HepG2 (cell line): ENCODE measurements around the gene DDIT4. TPM values are rescaled to one million over a fixed set of nuclear protein-coding genes. Genes with fewer than 3 reads are reported as not detected.

Experiments
- FIP1L1 ChIP-seq: fragments of 200-400 bp; formaldehyde crosslinking; IDR thresholded peaks from 2 replicates; pipeline ENCODE4 v1.6.1; 2018; ENCODE audit warnings: low read depth, mild to moderate bottlenecking, low read length, moderate library complexity, borderline replicate concordance; ENCODE audit not compliant: insufficient read depth
- KDM4B ChIP-seq: sonication (generic); formaldehyde crosslinking; IDR thresholded peaks from 2 replicates; pipeline ENCODE4 v1.4.0; 2020; ENCODE audit warnings: missing genetic modification reagents
- MTF2 ChIP-seq: sonication (generic); formaldehyde crosslinking; IDR thresholded peaks from 2 replicates; pipeline ENCODE4 v1.5.0; 2020; ENCODE audit warnings: missing genetic modification reagents, borderline replicate concordance
- NRL ChIP-seq: sonication (generic); formaldehyde crosslinking; IDR thresholded peaks from 2 replicates; pipeline ENCODE4 v1.5.0; 2020; ENCODE audit warnings: missing genetic modification reagents, mild to moderate bottlenecking, moderate library complexity, borderline replicate concordance
- RFX1 ChIP-seq: fragments of 450-650 bp; IDR thresholded peaks from 2 replicates; pipeline ENCODE4 v1.6.1; 2017
- SIN3A ChIP-seq: IDR thresholded peaks from 2 replicates; pipeline ENCODE4 v1.6.1; 2011; ENCODE audit warnings: low read depth, mild to moderate bottlenecking, control low read depth, low read length, borderline replicate concordance
- SMAD3 ChIP-seq: sonication (generic); formaldehyde crosslinking; IDR thresholded peaks from 2 replicates; pipeline ENCODE4 v1.4.0; 2020; ENCODE audit warnings: missing genetic modification reagents
- SNAPC2 ChIP-seq: sonication (generic); formaldehyde crosslinking; IDR thresholded peaks from 2 replicates; pipeline ENCODE4 v1.8.1; 2022; ENCODE audit warnings: mild to moderate bottlenecking, missing genetic modification reagents
- STAT5B ChIP-seq: sonication (generic); formaldehyde crosslinking; IDR thresholded peaks from 2 replicates; pipeline ENCODE4 v1.4.0; 2020; ENCODE audit warnings: missing genetic modification reagents
- ZFP90 ChIP-seq: sonication (generic); formaldehyde crosslinking; IDR thresholded peaks from 2 replicates; pipeline ENCODE4 v1.8.0; 2022; ENCODE audit warnings: missing genetic modification reagents, mild to moderate bottlenecking, inconsistent platforms, borderline replicate concordance
- ZKSCAN8 ChIP-seq: IDR thresholded peaks from 2 replicates; pipeline ENCODE4 v1.6.1; 2016; ENCODE audit warnings: borderline replicate concordance, missing genetic modification reagents, missing compliant biosample characterization
- ZMAT3 ChIP-seq: sonication (generic); formaldehyde crosslinking; conservative IDR thresholded peaks from 2 replicates; pipeline ENCODE4 v1.7.0; 2021; ENCODE audit warnings: missing genetic modification reagents
- ZNF546 ChIP-seq: sonication (generic); formaldehyde crosslinking; conservative IDR thresholded peaks from 2 replicates; pipeline ENCODE4 v1.8.1; 2023; ENCODE audit warnings: mild to moderate bottlenecking, missing genetic modification reagents
- ZNF724P ChIP-seq: sonication (generic); formaldehyde crosslinking; IDR thresholded peaks from 2 replicates; pipeline ENCODE4 v1.8.0; 2022; ENCODE audit warnings: missing genetic modification reagents, borderline replicate concordance
- ZNF839 ChIP-seq: sonication (generic); formaldehyde crosslinking; IDR thresholded peaks from 2 replicates; pipeline ENCODE4 v1.4.0; 2020; ENCODE audit warnings: missing genetic modification reagents, mild to moderate bottlenecking, borderline replicate concordance
- polyA plus RNA-seq, 8 experiments: library from polyadenylated mRNA; depleted of rRNA in 3 of 8; stranded (reverse) in 7 of 8; unstranded in 1 of 8; fragments of >200 nt; fragmentation: Illumina TruSeq in 4 of 8; extraction: Trizol in 4 of 8; gene quantifications; 2 replicates each; pipeline versions ENCODE4 v1.2.1 to v1.2.3, GENCODE V29; 2011 to 2016; ENCODE audit warnings: low read depth in 4 of 8, missing spikeins in 1 of 8, mixed read lengths in 1 of 8; ENCODE audit not compliant: insufficient read depth in 1 of 8
- total RNA-seq, 5 experiments: library from RNA; depleted of rRNA; stranded (reverse); fragments of >200 nt; fragmentation: Illumina TruSeq; extraction: Trizol; gene quantifications; 2 replicates each; pipeline ENCODE4 v1.2.3, GENCODE V29; 2016; ENCODE audit warnings: low read depth in 1 of 5
- TF ChIP-seq, protein P1 (sequence below): sonication (generic); formaldehyde crosslinking; IDR thresholded peaks from 2 replicates; pipeline ENCODE4 v1.5.0; 2020; ENCODE audit warnings: mild to moderate bottlenecking, missing genetic modification reagents
- TF ChIP-seq, protein P2 (sequence below): sonication (generic); formaldehyde crosslinking; IDR thresholded peaks from 2 replicates; pipeline ENCODE4 v1.4.0; 2020; ENCODE audit warnings: mild to moderate bottlenecking, missing genetic modification reagents
- TF ChIP-seq, protein P3 (sequence below): sonication (generic); formaldehyde crosslinking; IDR thresholded peaks from 2 replicates; pipeline ENCODE4 v1.9.0; 2022; ENCODE audit warnings: missing genetic modification reagents, mild to moderate bottlenecking, borderline replicate concordance
- TF ChIP-seq, protein P4 (sequence below): IDR thresholded peaks from 2 replicates; pipeline ENCODE4 v1.6.1; 2012; ENCODE audit warnings: low read depth, low read length, improper control_type of control experiment

The DDIT4 gene
- total and polyA plus RNA-seq, 2 of the 13 experiments (the other 11 are each of a cell fraction or from before 2014, with no cell fraction given): 35.6 to 40.7 TPM

DNA sequence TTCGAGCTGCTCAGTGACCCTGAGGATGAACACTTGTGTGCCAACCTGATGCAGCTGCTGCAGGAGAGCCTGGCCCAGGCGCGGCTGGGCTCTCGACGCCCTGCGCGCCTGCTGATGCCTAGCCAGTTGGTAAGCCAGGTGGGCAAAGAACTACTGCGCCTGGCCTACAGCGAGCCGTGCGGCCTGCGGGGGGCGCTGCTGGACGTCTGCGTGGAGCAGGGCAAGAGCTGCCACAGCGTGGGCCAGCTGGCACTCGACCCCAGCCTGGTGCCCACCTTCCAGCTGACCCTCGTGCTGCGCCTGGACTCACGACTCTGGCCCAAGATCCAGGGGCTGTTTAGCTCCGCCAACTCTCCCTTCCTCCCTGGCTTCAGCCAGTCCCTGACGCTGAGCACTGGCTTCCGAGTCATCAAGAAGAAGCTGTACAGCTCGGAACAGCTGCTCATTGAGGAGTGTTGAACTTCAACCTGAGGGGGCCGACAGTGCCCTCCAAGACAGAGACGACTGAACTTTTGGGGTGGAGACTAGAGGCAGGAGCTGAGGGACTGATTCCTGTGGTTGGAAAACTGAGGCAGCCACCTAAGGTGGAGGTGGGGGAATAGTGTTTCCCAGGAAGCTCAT, 1.1 kb downstream of the DDIT4 start (continued):
- TF ChIP-seq, protein P1, sequence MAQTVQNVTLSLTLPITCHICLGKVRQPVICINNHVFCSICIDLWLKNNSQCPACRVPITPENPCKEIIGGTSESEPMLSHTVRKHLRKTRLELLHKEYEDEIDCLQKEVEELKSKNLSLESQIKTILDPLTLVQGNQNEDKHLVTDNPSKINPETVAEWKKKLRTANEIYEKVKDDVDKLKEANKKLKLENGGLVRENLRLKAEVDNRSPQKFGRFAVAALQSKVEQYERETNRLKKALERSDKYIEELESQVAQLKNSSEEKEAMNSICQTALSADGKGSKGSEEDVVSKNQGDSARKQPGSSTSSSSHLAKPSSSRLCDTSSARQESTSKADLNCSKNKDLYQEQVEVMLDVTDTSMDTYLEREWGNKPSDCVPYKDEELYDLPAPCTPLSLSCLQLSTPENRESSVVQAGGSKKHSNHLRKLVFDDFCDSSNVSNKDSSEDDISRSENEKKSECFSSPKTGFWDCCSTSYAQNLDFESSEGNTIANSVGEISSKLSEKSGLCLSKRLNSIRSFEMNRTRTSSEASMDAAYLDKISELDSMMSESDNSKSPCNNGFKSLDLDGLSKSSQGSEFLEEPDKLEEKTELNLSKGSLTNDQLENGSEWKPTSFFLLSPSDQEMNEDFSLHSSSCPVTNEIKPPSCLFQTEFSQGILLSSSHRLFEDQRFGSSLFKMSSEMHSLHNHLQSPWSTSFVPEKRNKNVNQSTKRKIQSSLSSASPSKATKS: no peak
- TF ChIP-seq, protein P2, sequence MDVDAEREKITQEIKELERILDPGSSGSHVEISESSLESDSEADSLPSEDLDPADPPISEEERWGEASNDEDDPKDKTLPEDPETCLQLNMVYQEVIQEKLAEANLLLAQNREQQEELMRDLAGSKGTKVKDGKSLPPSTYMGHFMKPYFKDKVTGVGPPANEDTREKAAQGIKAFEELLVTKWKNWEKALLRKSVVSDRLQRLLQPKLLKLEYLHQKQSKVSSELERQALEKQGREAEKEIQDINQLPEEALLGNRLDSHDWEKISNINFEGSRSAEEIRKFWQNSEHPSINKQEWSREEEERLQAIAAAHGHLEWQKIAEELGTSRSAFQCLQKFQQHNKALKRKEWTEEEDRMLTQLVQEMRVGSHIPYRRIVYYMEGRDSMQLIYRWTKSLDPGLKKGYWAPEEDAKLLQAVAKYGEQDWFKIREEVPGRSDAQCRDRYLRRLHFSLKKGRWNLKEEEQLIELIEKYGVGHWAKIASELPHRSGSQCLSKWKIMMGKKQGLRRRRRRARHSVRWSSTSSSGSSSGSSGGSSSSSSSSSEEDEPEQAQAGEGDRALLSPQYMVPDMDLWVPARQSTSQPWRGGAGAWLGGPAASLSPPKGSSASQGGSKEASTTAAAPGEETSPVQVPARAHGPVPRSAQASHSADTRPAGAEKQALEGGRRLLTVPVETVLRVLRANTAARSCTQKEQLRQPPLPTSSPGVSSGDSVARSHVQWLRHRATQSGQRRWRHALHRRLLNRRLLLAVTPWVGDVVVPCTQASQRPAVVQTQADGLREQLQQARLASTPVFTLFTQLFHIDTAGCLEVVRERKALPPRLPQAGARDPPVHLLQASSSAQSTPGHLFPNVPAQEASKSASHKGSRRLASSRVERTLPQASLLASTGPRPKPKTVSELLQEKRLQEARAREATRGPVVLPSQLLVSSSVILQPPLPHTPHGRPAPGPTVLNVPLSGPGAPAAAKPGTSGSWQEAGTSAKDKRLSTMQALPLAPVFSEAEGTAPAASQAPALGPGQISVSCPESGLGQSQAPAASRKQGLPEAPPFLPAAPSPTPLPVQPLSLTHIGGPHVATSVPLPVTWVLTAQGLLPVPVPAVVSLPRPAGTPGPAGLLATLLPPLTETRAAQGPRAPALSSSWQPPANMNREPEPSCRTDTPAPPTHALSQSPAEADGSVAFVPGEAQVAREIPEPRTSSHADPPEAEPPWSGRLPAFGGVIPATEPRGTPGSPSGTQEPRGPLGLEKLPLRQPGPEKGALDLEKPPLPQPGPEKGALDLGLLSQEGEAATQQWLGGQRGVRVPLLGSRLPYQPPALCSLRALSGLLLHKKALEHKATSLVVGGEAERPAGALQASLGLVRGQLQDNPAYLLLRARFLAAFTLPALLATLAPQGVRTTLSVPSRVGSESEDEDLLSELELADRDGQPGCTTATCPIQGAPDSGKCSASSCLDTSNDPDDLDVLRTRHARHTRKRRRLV (CRISPR knock-in tag): no peak
- peak; percentile 32; the same call in 1 of the 2 replicates for TF ChIP-seq MTF2 (CRISPR knock-in tag)
- no peak for TF ChIP-seq RFX1
- 0 out of 2 replicates have a peak, but pooled peaks have one; percentile 66 for TF ChIP-seq ZMAT3
- TF ChIP-seq SMAD3 (CRISPR knock-in tag): no peak
- peak; percentile 45; the same call in 1 of the 2 replicates for TF ChIP-seq SIN3A
- TF ChIP-seq NRL: no peak
- no peak for TF ChIP-seq FIP1L1
- no peak for TF ChIP-seq ZFP90 (CRISPR knock-in tag)
- TF ChIP-seq, protein P3, sequence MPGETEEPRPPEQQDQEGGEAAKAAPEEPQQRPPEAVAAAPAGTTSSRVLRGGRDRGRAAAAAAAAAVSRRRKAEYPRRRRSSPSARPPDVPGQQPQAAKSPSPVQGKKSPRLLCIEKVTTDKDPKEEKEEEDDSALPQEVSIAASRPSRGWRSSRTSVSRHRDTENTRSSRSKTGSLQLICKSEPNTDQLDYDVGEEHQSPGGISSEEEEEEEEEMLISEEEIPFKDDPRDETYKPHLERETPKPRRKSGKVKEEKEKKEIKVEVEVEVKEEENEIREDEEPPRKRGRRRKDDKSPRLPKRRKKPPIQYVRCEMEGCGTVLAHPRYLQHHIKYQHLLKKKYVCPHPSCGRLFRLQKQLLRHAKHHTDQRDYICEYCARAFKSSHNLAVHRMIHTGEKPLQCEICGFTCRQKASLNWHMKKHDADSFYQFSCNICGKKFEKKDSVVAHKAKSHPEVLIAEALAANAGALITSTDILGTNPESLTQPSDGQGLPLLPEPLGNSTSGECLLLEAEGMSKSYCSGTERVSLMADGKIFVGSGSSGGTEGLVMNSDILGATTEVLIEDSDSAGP: peak; percentile 67; the same call in 1 of the 2 replicates
- TF ChIP-seq KDM4B (CRISPR knock-in tag): no peak; the same call in 1 of the 2 replicates
- 0 out of 2 replicates have a peak, but pooled peaks have one; percentile 41 for TF ChIP-seq ZNF839
- peak; percentile 14; the same call in 1 of the 2 replicates for TF ChIP-seq SNAPC2
- TF ChIP-seq ZNF724P (CRISPR knock-in tag): peak; percentile 81; the same call in 1 of the 2 replicates
- TF ChIP-seq ZNF546 (CRISPR knock-in tag): no peak
- no peak; the same call in 1 of the 2 replicates for TF ChIP-seq ZKSCAN8
- TF ChIP-seq STAT5B (CRISPR knock-in tag): no peak
- TF ChIP-seq, protein P4, sequence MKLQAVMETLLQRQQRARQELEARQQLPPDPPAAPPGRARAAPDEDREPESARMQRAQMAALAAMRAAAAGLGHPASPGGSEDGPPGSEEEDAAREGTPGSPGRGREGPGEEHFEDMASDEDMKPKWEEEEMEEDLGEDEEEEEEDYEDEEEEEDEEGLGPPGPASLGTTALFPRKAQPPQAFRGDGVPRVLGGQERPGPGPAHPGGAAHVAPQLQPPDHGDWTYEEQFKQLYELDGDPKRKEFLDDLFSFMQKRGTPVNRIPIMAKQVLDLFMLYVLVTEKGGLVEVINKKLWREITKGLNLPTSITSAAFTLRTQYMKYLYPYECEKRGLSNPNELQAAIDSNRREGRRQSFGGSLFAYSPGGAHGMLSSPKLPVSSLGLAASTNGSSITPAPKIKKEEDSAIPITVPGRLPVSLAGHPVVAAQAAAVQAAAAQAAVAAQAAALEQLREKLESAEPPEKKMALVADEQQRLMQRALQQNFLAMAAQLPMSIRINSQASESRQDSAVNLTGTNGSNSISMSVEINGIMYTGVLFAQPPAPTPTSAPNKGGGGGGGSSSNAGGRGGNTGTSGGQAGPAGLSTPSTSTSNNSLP: no peak
